Neural progenitor cell (in vitro differentiated cells): ENCODE results near the gene TBCD. TPM values are rescaled to one million over a fixed set of nuclear protein-coding genes. Genes with fewer than 3 reads are reported as not detected.
A peak's percentile ranks its signal among the peaks of the same experiment; 100 is the strongest.

Experiments used
- DNase-seq: peaks from one replicate; pipeline ENCODE4 v3.0.0-alpha.2; 2016; ENCODE audit warnings: low spot score
- H2AFZ ChIP-seq: fragments of 200-600 bp; sonication (generic); replicated peaks from 2 replicates; pipeline ENCODE4 v1.6.1; 2016; ENCODE audit warnings: antibody characterized with exemption
- H3F3A ChIP-seq: fragments of 200-600 bp; sonication (generic); 2 replicates; pipeline ENCODE4 v1.6.1; 2016; ENCODE audit warnings: antibody characterized with exemption, low read depth
- H3K27ac ChIP-seq: fragments of 200-600 bp; sonication (generic); 2 replicates; pipeline ENCODE4 v1.5.1; 2016; ENCODE audit warnings: mild to moderate bottlenecking
- H3K27me3 ChIP-seq: fragments of 200-600 bp; sonication (generic); 2 replicates; pipeline ENCODE4 v1.6.1; 2016; ENCODE audit warnings: mild to moderate bottlenecking, moderate library complexity
- H3K36me3 ChIP-seq: fragments of 200-600 bp; sonication (generic); 2 replicates; pipeline ENCODE4 v1.5.1; 2016
- H3K4me1 ChIP-seq: fragments of 200-600 bp; sonication (generic); 2 replicates; pipeline ENCODE4 v1.6.1; 2016; ENCODE audit warnings: mixed run types
- H3K4me2 ChIP-seq: fragments of 200-600 bp; sonication (generic); 2 replicates; pipeline ENCODE4 v1.6.1; 2016
- H3K4me3 ChIP-seq: fragments of 200-600 bp; sonication (generic); 2 replicates; pipeline ENCODE4 v1.5.1; 2016
- H3K79me2 ChIP-seq: fragments of 200-600 bp; sonication (generic); 2 replicates; pipeline ENCODE4 v1.6.1; 2016; ENCODE audit warnings: low read depth
- H3K9ac ChIP-seq: fragments of 200-600 bp; sonication (generic); 2 replicates; pipeline ENCODE4 v1.6.1; 2016
- H3K9me3 ChIP-seq: fragments of 200-600 bp; sonication (generic); 2 replicates; pipeline ENCODE4 v1.5.1; 2016; ENCODE audit warnings: low read depth
- H4K20me1 ChIP-seq: fragments of 200-600 bp; sonication (generic); 2 replicates; pipeline ENCODE4 v1.6.1; 2016; ENCODE audit warnings: low read depth
- H3K27ac Mint-ChIP-seq: 3 replicates; pipeline ENCODE4 v1.8.0; 2021; ENCODE audit warnings: mixed read lengths
- H3K27me3 Mint-ChIP-seq: 2 replicates; pipeline ENCODE4 v1.8.0; 2022; ENCODE audit warnings: low read depth, mild to moderate bottlenecking, inconsistent platforms, moderate library complexity, mixed read lengths; ENCODE audit not compliant: insufficient read depth
- H3K36me3 Mint-ChIP-seq: 3 replicates; pipeline ENCODE4 v1.8.0; 2021; ENCODE audit warnings: mixed read lengths
- H3K4me1 Mint-ChIP-seq: 3 replicates; pipeline ENCODE4 v1.8.0; 2021; ENCODE audit warnings: mixed read lengths
- H3K4me3 Mint-ChIP-seq: 3 replicates; pipeline ENCODE4 v1.8.0; 2021; ENCODE audit warnings: mild to moderate bottlenecking, moderate library complexity, mixed read lengths
- H3K9me3 Mint-ChIP-seq: 3 replicates; pipeline ENCODE4 v1.8.0; 2020; ENCODE audit warnings: mixed read lengths
- CTCF ChIP-seq: fragments of 200-600 bp; sonication (generic); IDR thresholded peaks from 2 replicates; pipeline ENCODE4 v1.5.1; 2017; ENCODE audit warnings: antibody characterized with exemption, mild to moderate bottlenecking
- EZH2 ChIP-seq: fragments of 200-600 bp; sonication (generic); IDR thresholded peaks from 2 replicates; pipeline ENCODE4 v1.6.1; 2017; ENCODE audit warnings: antibody characterized with exemption, mild to moderate bottlenecking, moderate library complexity
- EZH2phosphoT487 ChIP-seq: fragments of 200-600 bp; sonication (generic); IDR thresholded peaks from 2 replicates; pipeline ENCODE4 v1.6.1; 2017; ENCODE audit warnings: antibody characterized with exemption
- total RNA-seq: library from RNA; depleted of rRNA; stranded (reverse); fragments of >200 nt; gene quantifications from 2 replicates; pipeline ENCODE4 v1.2.3, GENCODE V29; 2015; ENCODE audit warnings: low replicate concordance

The TBCD gene
- total RNA-seq, 1 donor from 2014 or later = 76.4 TPM

GRCh38 chr17:82935966-82936767, 184.3 kb downstream of the TBCD start:
- H3K27ac Mint-ChIP-seq = no peak overlapping the region
- Histone ChIP-seq H4K20me1 (peaks cover 6% of the 10 kb centered on the region), H3F3A (no peaks in the 10 kb centered on the region), H3K4me2 (no peak overlapping the region), H3K4me1 (peaks cover 7% of the 10 kb centered on the region), H2AFZ (no peak overlapping the region), H3K4me3 (no peak overlapping the region), H3K79me2 (no peaks in the 10 kb centered on the region), H3K9me3 (no peaks in the 10 kb centered on the region), H3K27ac (no peak overlapping the region), H3K27me3 (no peaks in the 10 kb centered on the region), H3K36me3 (no peaks in the 10 kb centered on the region), H3K9ac (no peak overlapping the region)
- H3K4me3 Mint-ChIP-seq = no peak overlapping the region
- H3K4me1 Mint-ChIP-seq = peaks cover 7% of the 10 kb centered on the region
- H3K27me3 Mint-ChIP-seq = peaks cover 2% of the 10 kb centered on the region
- no peaks in the 10 kb centered on the region for H3K9me3 Mint-ChIP-seq
- peaks cover 38% of the 10 kb centered on the region for H3K36me3 Mint-ChIP-seq
- peak; percentile 63 for DNase-seq
- TF ChIP-seq CTCF = no peak
- TF ChIP-seq EZH2phosphoT487 = no peak
- no peak for TF ChIP-seq EZH2

GRCh38 chr17:82936768-82937171, 184.9 kb downstream of the TBCD start:
- Histone ChIP-seq H3K4me1 (peaks cover 7% of the 10 kb centered on the region), H3K9ac (no peak overlapping the region), H3K9me3 (no peaks in the 10 kb centered on the region), H4K20me1 (peaks cover 6% of the 10 kb centered on the region), H3K27me3 (no peaks in the 10 kb centered on the region), H3K79me2 (no peaks in the 10 kb centered on the region), H3K36me3 (no peaks in the 10 kb centered on the region), H3K4me3 (no peak overlapping the region), H3F3A (no peaks in the 10 kb centered on the region), H3K4me2 (no peak overlapping the region), H3K27ac (no peak overlapping the region), H2AFZ (no peak overlapping the region)
- no peak overlapping the region for H3K4me3 Mint-ChIP-seq
- H3K27ac Mint-ChIP-seq = no peak overlapping the region
- H3K36me3 Mint-ChIP-seq = peaks cover 36% of the 10 kb centered on the region
- H3K9me3 Mint-ChIP-seq = no peaks in the 10 kb centered on the region
- no peak for TF ChIP-seq EZH2
- TF ChIP-seq EZH2phosphoT487 = no peak
- no peak for TF ChIP-seq CTCF
- H3K4me1 Mint-ChIP-seq = peaks cover 7% of the 10 kb centered on the region
- H3K27me3 Mint-ChIP-seq = peaks cover 2% of the 10 kb centered on the region
- no peak for DNase-seq

- peaks cover 7% of the 10 kb centered on the region for H3K4me1 ChIP-seq
- no peaks in the 10 kb centered on the region for H3K27me3 ChIP-seq
- no peak overlapping the region for H3K9ac ChIP-seq
- Mint-ChIP-seq H3K36me3 (peaks cover 37% of the 10 kb centered on the region), H3K27me3 (no peaks in the 10 kb centered on the region), H3K4me3 (no peak overlapping the region), H3K27ac (peak overlapping the region; percentile 60), H3K9me3 (peaks cover 3% of the 10 kb centered on the region), H3K4me1 (peaks cover 7% of the 10 kb centered on the region)
- H4K20me1 ChIP-seq = peaks cover 6% of the 10 kb centered on the region
- no peak for DNase-seq
- TF ChIP-seq CTCF (no peak), EZH2 (no peak), EZH2phosphoT487 (no peak)
- no peaks in the 10 kb centered on the region for H3F3A ChIP-seq
- H3K79me2 ChIP-seq = no peaks in the 10 kb centered on the region
- no peak overlapping the region for H3K4me3 ChIP-seq
- no peaks in the 10 kb centered on the region for H3K9me3 ChIP-seq
- no peak overlapping the region for H2AFZ ChIP-seq
- no peak overlapping the region for H3K27ac ChIP-seq
- H3K36me3 ChIP-seq = no peaks in the 10 kb centered on the region
- H3K4me2 ChIP-seq = no peak overlapping the region
Measured at GRCh38 chr17:82937411-82938371, 185.8 kb downstream of the TBCD start.
